RWPE1 (cell line): ENCODE results near the gene ANKRD35.
"Not testable (repeated sequence)": the region's sequence is repeated elsewhere in the genome, so short reads cannot be mapped to it uniquely, and the experiment has no call there.

Experiments used
- CTCF ChIA-PET: fragments of 350-600 bp; sonication (Branson Sonifier 250); formaldehyde crosslinking; extraction: SDS; loops from one replicate; lab custom pipeline; 2021; lab: Yijun Ruan, JAX
- POLR2A ChIA-PET: fragments of 400-600 bp; formaldehyde crosslinking; extraction: SDS; loops from one replicate; lab custom pipeline; 2020; ENCODE audit warnings: antibody characterized with exemption; ENCODE audit not compliant: low non-redundant PET; lab: Yijun Ruan, JAX
- DNase-seq: peaks from one replicate; pipeline ENCODE4 v3.0.0; 2012; ENCODE audit warnings: low spot score
- H3K27ac ChIP-seq: fragments of 450-650 bp; 2 replicates; pipeline ENCODE4 v1.5.1; 2017
- CTCF ChIP-seq: fragments of 450-650 bp; conservative IDR thresholded peaks from 2 replicates; pipeline ENCODE4 v1.5.1; 2017; ENCODE audit warnings: low read depth, mild to moderate bottlenecking

ANKRD35 gene

DNA sequence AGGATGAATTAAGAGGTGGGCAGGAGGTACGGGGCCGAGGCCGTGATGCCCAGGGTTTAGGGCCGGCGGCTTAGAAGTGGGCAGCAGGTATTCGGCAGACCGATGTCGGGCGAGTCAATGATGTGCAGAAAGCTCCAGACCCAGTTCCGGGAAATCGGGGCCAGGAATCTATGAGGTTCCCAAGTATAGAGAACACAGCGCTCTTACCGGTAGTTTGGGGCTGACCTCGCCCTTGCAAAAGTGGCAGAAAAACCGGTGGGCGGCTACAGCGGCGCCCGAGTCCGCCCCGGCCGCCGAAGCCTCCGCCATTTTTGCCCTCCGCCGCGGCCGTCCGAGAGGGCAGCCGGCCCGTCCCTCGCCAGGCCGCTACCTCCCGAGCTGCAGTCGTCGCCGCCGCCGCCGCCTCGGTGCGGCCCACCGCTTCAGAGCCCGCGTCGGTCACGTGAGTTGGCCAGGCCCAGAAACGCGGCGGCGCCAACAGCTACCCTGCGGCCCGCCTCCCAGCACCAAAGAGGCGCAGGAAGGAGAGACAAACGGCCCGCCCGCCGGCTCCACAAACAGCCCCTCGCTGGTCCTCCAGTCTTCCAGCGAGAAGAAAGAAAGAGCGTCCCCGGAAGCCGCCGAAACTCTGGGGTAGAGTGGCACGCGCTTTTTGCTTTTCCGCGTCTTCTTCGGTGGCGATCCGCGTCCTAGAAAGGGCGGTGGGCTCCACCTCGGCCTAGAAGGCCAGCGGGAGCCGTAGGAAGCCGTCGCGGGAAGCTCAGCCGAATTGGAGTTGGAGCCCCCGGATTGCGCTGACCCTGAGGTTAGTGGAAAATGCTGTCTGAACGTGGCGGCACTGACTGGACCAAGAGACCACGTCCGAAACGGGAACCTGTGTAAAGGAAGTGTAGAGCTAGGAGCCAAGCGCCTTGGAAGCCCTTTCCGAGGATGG lies 61.8 kb downstream of the ANKRD35 start, which contains the start of the genes POLR3C and RNF115:
Gene POLR3C, plus strand, starts transcription at position 636 of the 934 bp plus-strand sequence. CDS start 1,577 bp downstream, outside the sequence.
Gene RNF115, minus strand, starts transcription at position 531 of the 934 bp plus-strand sequence. Its CDS starts 222 bp downstream, at position 309.
- TF ChIP-seq CTCF = no peak
- CTCF ChIA-PET = interaction anchor here (0.5 to 1.4 kb wide), 4 partner anchors 21 to 171 kb away, joined by 3 to 7 read pairs (median 4); partner anchors contain the start of gene NUDT17
- peak within 1 kb of the TSS; percentile 94 for H3K27ac ChIP-seq
- DNase-seq = peak; percentile 90
- POLR2A ChIA-PET = interaction anchor here (0.7 kb wide), 1 partner anchor 11 kb away, joined by 5 read pairs; no protein-coding TSS in a partner anchor

DNA sequence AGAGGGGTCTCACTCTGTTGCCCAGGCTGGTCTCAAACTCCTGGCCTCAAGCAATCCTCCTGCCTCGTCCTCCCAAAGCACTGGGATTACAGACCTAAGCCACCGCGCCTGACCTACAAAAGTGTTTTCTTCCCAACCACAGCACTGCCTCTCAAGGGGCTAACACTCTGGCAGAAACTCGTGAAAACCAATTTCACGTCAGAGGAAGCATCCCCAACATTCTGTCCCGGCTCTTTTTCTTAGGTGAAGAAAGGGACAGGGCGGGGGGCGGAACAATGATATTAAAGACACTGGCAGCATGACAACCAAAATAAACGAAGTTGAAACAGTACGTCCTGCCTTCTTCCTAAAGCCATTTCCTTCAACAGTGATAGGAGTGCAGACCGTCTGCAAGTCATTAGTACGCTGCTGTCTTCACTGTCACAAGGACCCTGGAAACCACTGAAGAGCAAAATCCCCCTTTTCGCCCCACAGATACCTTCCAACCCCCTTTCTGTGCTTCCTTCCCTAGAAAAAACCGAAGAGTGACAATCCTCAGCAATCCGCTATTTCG lies 62.8 kb downstream of the ANKRD35 start:
- H3K27ac ChIP-seq, POLR2A ChIA-PET, CTCF ChIA-PET, DNase-seq: not testable (repeated sequence)

DNA sequence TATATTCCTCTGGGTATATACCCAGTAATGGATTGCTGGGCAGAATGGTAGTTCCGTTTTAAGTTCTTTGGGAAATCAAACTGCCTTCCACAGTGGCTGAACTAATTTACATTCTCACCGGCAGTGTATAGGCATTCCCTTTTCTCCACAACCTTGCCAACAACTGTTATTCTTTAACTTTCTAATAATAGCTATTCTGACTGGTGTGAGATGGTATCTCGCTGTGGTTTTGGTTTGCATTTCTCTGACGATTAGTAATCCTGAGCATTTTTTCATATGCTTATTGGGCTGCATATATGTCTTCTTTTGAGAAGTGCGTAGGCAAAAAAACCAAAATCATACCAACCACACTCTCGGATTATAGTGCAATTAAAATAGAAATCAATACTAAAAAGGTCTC lies 67.6 kb downstream of the ANKRD35 start:
- CTCF ChIA-PET, POLR2A ChIA-PET, H3K27ac ChIP-seq, DNase-seq: not testable (repeated sequence)
